ENCODE measurements around the gene TMEM208. TPM values are rescaled to one million over a fixed set of nuclear protein-coding genes. Genes with fewer than 3 reads are reported as not detected.

TMEM208 gene
- total RNA-seq, 1 donor from 2014 or later, result 47.5 TPM

DNA sequence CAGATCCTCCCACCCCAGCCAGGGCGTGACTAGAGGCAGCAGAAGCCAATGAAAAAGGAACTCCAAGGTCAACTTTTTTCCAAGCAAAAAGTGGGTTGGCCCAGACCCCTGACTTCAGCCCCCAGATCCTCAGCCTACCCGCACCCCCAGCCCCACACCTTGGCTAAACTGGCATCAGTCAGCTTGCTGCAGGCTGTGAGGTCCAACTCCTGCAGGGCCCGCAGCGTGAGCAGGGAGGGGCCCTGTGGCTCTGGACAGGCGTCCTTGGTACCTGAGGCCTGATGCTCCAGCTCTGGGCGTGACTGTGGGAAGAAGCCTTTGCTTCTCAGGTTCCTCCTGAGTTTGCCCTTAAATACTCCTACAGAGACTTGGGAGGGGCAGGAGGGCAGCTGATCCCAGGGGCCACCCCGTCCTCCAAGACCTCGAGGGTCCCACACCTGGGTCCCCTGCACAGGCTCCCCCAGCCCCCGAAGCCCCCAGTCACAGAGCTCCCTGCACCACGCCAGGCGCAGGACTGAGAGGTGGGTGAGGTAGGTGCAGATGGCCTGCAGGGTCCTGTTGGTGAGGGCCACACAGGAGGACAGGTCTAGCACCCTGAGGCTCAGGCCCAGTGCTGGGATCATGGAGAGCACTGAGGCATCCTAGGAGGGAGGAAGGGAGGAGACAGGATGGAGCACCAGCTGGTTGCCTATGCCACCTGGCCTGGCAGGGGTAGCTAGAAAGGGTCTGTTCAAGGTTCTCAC, 18.6 kb upstream of the TMEM208 start:
- Histone ChIP-seq H3K27ac (ENCODE audit: low read depth, low read length) (no peak overlapping the region), H3K27me3 (ENCODE audit: insufficient read depth, low read length) (no peaks in the 10 kb centered on the region), H3K9me3 (ENCODE audit: insufficient read depth, low read depth, low read length) (no peaks in the 10 kb centered on the region), H3K36me3 (ENCODE audit: insufficient read depth, low read length) (no peaks in the 10 kb centered on the region), H3K4me2 (ENCODE audit: low read length) (no peak overlapping the region), H4K20me1 (ENCODE audit: insufficient read depth, low read length) (no peaks in the 10 kb centered on the region), H3K4me1 (ENCODE audit: insufficient read depth, low read length) (peaks cover 12% of the 10 kb centered on the region), H3K79me2 (ENCODE audit: insufficient read depth, low read length) (no peaks in the 10 kb centered on the region), H3K4me3 (ENCODE audit: insufficient read depth, low read depth, low read length) (no peak overlapping the region), H3K9ac (ENCODE audit: low read length) (no peak overlapping the region), H2AFZ (ENCODE audit: low read depth, low read length) (no peak overlapping the region)
- Mint-ChIP-seq H3K4me3 (ENCODE audit: unreplicated experiment) (no peak overlapping the region), H3K27me3 (ENCODE audit: low read depth, unreplicated experiment) (peaks cover 6% of the 10 kb centered on the region), H3K36me3 (ENCODE audit: low read depth, unreplicated experiment) (peaks cover 8% of the 10 kb centered on the region), H3K4me1 (ENCODE audit: low read depth, unreplicated experiment) (peaks cover 2% of the 10 kb centered on the region), H3K27ac (ENCODE audit: unreplicated experiment) (no peak overlapping the region), H3K9me3 (ENCODE audit: unreplicated experiment) (no peaks in the 10 kb centered on the region)
- no peak for TF ChIP-seq EZH2 (IDR thresholded peaks at IDR 0.05; ENCODE audit: insufficient read depth, low read length)
- TF ChIP-seq, protein P1, sequence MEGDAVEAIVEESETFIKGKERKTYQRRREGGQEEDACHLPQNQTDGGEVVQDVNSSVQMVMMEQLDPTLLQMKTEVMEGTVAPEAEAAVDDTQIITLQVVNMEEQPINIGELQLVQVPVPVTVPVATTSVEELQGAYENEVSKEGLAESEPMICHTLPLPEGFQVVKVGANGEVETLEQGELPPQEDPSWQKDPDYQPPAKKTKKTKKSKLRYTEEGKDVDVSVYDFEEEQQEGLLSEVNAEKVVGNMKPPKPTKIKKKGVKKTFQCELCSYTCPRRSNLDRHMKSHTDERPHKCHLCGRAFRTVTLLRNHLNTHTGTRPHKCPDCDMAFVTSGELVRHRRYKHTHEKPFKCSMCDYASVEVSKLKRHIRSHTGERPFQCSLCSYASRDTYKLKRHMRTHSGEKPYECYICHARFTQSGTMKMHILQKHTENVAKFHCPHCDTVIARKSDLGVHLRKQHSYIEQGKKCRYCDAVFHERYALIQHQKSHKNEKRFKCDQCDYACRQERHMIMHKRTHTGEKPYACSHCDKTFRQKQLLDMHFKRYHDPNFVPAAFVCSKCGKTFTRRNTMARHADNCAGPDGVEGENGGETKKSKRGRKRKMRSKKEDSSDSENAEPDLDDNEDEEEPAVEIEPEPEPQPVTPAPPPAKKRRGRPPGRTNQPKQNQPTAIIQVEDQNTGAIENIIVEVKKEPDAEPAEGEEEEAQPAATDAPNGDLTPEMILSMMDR (IDR thresholded peaks at IDR 0.05; ENCODE audit: insufficient read depth, low read depth, low read length), result no peak
- FAIRE-seq (no peak), DNase-seq (ENCODE audit: low read depth) (no peak)

DNA sequence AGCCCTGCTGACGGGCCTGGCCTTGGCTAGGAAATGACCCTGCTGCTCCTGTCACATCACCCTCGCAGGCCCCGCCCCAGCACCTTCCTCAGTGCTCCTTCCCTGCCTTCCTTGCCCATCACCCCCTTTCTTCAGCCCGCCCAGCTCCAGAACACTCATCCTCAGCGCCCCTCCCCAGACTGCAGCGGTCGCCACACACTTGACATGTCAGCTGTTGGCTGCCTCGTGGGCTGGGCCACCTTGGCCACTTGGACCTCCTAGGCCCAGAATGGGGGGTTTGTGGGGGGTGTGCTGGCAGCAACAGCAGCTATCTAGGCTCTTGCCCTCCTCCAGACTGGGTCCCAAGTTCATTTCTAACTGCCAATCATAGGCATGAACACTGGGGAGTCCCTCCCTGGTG, 17.4 kb upstream of the TMEM208 start:
- Mint-ChIP-seq H3K4me3 (ENCODE audit: unreplicated experiment) (no peak overlapping the region), H3K9me3 (ENCODE audit: unreplicated experiment) (no peaks in the 10 kb centered on the region)
- FAIRE-seq, result no peak

More for the DNA sequence above, 17.4 kb upstream of the TMEM208 start:
- Histone ChIP-seq H2AFZ (ENCODE audit: low read depth, low read length) (no peak overlapping the region), H3K4me1 (ENCODE audit: insufficient read depth, low read length) (peaks cover 12% of the 10 kb centered on the region), H3K36me3 (ENCODE audit: insufficient read depth, low read length) (no peaks in the 10 kb centered on the region), H3K9me3 (ENCODE audit: insufficient read depth, low read depth, low read length) (no peaks in the 10 kb centered on the region), H3K27me3 (ENCODE audit: insufficient read depth, low read length) (no peaks in the 10 kb centered on the region), H3K9ac (ENCODE audit: low read length) (no peak overlapping the region), H3K79me2 (ENCODE audit: insufficient read depth, low read length) (no peaks in the 10 kb centered on the region), H3K4me3 (ENCODE audit: insufficient read depth, low read depth, low read length) (no peak overlapping the region), H4K20me1 (ENCODE audit: insufficient read depth, low read length) (no peaks in the 10 kb centered on the region), H3K27ac (ENCODE audit: low read depth, low read length) (no peak overlapping the region), H3K4me2 (ENCODE audit: low read length) (no peak overlapping the region)
- TF ChIP-seq, protein P1 (IDR thresholded peaks at IDR 0.05; ENCODE audit: insufficient read depth, low read depth, low read length), result no peak
- TF ChIP-seq EZH2 (IDR thresholded peaks at IDR 0.05; ENCODE audit: insufficient read depth, low read length), result no peak
- Mint-ChIP-seq H3K27me3 (ENCODE audit: low read depth, unreplicated experiment) (peaks cover 6% of the 10 kb centered on the region), H3K4me1 (ENCODE audit: low read depth, unreplicated experiment) (peaks cover 2% of the 10 kb centered on the region), H3K27ac (ENCODE audit: unreplicated experiment) (no peak overlapping the region), H3K36me3 (ENCODE audit: low read depth, unreplicated experiment) (peaks cover 8% of the 10 kb centered on the region)
- no peak for DNase-seq (ENCODE audit: low read depth)
